ENCODE data around the gene STK4. TPM values are rescaled to one million over a fixed set of nuclear protein-coding genes. Genes with fewer than 3 reads are reported as not detected.
"Not testable (repeated sequence)": the region's sequence is repeated elsewhere in the genome, so short reads cannot be mapped to it uniquely, and the experiment has no call there.

The STK4 gene
- total RNA-seq, 1 donor from 2014 or later, result 25.8 TPM

GRCh38 chr20:45061244-45061643, 94.9 kb downstream of the STK4 start:
- Histone ChIP-seq H3K27me3 (no peaks in the 10 kb centered on the region), H3K27ac (no peak overlapping the region), H3K9me3 (no peaks in the 10 kb centered on the region), H3K36me3 (peaks cover 0 to 6% of the 10 kb centered on the region in 2 donors), H3K4me1 (no peaks in the 10 kb centered on the region), H3K4me3 (no peak overlapping the region)
- intact Hi-C loops (cut with DNase I), result no loop called here
- no peak for TF ChIP-seq CTCF (IDR thresholded peaks at IDR 0.05)
- no peak for TF ChIP-seq POLR2A (IDR thresholded peaks at IDR 0.05)
- no peak for TF ChIP-seq POLR2AphosphoS5 (IDR thresholded peaks at IDR 0.05; ENCODE audit: insufficient read depth in 1 of 2, low read depth in 1 of 2)
- DNase-seq (ENCODE audit: extremely low spot score in 2 of 2), result no peak

GRCh38 chr20:45063107-45063506, 96.8 kb downstream of the STK4 start:
- H3K9me3 ChIP-seq; H3K36me3 ChIP-seq; H3K27me3 ChIP-seq; H3K4me3 ChIP-seq; H3K27ac ChIP-seq; DNase-seq (ENCODE audit: extremely low spot score in 2 of 2); H3K4me1 ChIP-seq; intact Hi-C loops (cut with DNase I): not testable (repeated sequence)

GRCh38 chr20:45064812-45065211, 98.5 kb downstream of the STK4 start:
- Histone ChIP-seq H3K9me3 (no peaks in the 10 kb centered on the region), H3K36me3 (no peaks in the 10 kb centered on the region), H3K4me3 (no peak overlapping the region), H3K27me3 (no peaks in the 10 kb centered on the region), H3K4me1 (no peaks in the 10 kb centered on the region), H3K27ac (no peak overlapping the region)
- TF ChIP-seq CTCF (IDR thresholded peaks at IDR 0.05) (no peak), POLR2AphosphoS5 (IDR thresholded peaks at IDR 0.05; ENCODE audit: insufficient read depth in 1 of 2, low read depth in 1 of 2) (no peak), POLR2A (IDR thresholded peaks at IDR 0.05) (no peak)
- DNase-seq (ENCODE audit: extremely low spot score in 2 of 2), result no peak
- intact Hi-C loops (cut with DNase I), result no loop called here

GRCh38 chr20:45066372-45066771, 100.1 kb downstream of the STK4 start:
- no peak for TF ChIP-seq CTCF (IDR thresholded peaks at IDR 0.05)
- TF ChIP-seq POLR2AphosphoS5 (IDR thresholded peaks at IDR 0.05; ENCODE audit: insufficient read depth in 1 of 2, low read depth in 1 of 2), result no peak
- no peak for TF ChIP-seq POLR2A (IDR thresholded peaks at IDR 0.05)
- no peaks in the 10 kb centered on the region for H3K9me3 ChIP-seq
- H3K4me3 ChIP-seq, result no peak overlapping the region
- intact Hi-C loops (cut with DNase I), result no loop called here
- DNase-seq (ENCODE audit: extremely low spot score in 2 of 2), result no peak
- no peak overlapping the region for H3K27ac ChIP-seq
- no peaks in the 10 kb centered on the region for H3K27me3 ChIP-seq
- no peaks in the 10 kb centered on the region for H3K4me1 ChIP-seq
- H3K36me3 ChIP-seq, result no peaks in the 10 kb centered on the region

GRCh38 chr20:45067087-45067486, 100.8 kb downstream of the STK4 start:
- no peak overlapping the region for H3K27ac ChIP-seq
- intact Hi-C loops (cut with DNase I), result no loop called here
- H3K36me3 ChIP-seq, result no peaks in the 10 kb centered on the region
- no peak for DNase-seq (ENCODE audit: extremely low spot score in 2 of 2)
- TF ChIP-seq POLR2AphosphoS5 (IDR thresholded peaks at IDR 0.05; ENCODE audit: insufficient read depth in 1 of 2, low read depth in 1 of 2), result peak in 1 of 2 donors; percentile 18
- no peak for TF ChIP-seq POLR2A (IDR thresholded peaks at IDR 0.05)
- no peak for TF ChIP-seq CTCF (IDR thresholded peaks at IDR 0.05)
- H3K4me3 ChIP-seq, result no peak overlapping the region
- no peaks in the 10 kb centered on the region for H3K9me3 ChIP-seq
- H3K4me1 ChIP-seq, result no peaks in the 10 kb centered on the region
- no peaks in the 10 kb centered on the region for H3K27me3 ChIP-seq

- H3K36me3 ChIP-seq, result no peaks in the 10 kb centered on the region
- H3K9me3 ChIP-seq, result no peaks in the 10 kb centered on the region
- no peak overlapping the region for H3K4me3 ChIP-seq
- H3K4me1 ChIP-seq, result no peaks in the 10 kb centered on the region
- no peak for TF ChIP-seq CTCF (IDR thresholded peaks at IDR 0.05)
- no peak for TF ChIP-seq POLR2A (IDR thresholded peaks at IDR 0.05)
- TF ChIP-seq POLR2AphosphoS5 (IDR thresholded peaks at IDR 0.05; ENCODE audit: insufficient read depth in 1 of 2, low read depth in 1 of 2), result no peak
- H3K27ac ChIP-seq, result no peak overlapping the region
- intact Hi-C loops (cut with DNase I), result no loop called here
- no peaks in the 10 kb centered on the region for H3K27me3 ChIP-seq
- DNase-seq (ENCODE audit: extremely low spot score in 2 of 2), result no peak
These were observed 101.2 kb downstream of the STK4 start for GRCh38 chr20:45067558-45067957.

All from vagina (tissue), 2 donors.